GM12874 (cell line): ENCODE measurements around the gene RFPL2.

ENCODE experiments used
- CTCF ChIP-seq: IDR thresholded peaks from 2 replicates; pipeline ENCODE4 v1.5.1; 2011; ENCODE audit warnings: low read depth, mild to moderate bottlenecking, control low read depth, low read length, moderate library complexity; ENCODE audit not compliant: insufficient read depth

The RFPL2 gene

DNA sequence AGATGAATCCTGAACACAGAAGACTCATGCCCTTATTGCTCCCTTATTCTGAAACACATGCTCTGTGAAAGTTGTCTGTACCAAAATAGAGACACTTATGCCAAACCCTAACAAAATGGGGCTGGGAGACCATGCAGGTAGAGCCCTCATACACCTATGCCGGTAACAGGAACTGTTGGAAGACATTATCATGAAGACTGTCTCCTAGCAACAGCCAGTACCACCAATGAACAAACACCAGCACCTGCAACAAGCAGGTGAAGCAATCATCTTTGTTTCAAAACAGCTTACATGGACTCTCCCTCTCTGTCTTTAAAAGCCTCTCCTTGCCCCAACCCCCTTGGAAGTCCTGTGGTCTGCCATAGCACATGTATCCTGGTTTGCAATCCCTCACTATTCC lies 33.0 kb upstream of the RFPL2 start:
- TF ChIP-seq CTCF: no peak

GRCh38 chr22:32236970-32237369 lies 32.1 kb upstream of the RFPL2 start:
- no peak for TF ChIP-seq CTCF

DNA sequence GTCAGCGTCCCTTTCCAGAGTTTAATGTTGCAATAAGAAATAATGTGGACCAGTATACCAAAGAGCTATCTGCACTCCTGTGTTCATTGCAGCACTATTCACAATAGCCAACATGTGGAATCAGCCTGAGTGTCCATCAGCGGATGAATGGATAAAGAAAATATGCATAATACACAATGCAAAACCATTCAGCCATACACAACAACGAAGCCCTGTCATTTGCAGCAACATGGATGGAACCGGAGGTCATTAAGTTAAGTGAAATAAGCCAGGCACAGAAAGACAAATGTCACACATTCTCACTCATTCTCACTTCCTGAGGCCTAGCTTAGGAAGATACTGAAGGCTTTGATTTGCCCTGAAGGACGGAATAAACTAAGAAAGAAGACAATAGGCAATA lies 28.2 kb upstream of the RFPL2 start:
- no peak for TF ChIP-seq CTCF

DNA sequence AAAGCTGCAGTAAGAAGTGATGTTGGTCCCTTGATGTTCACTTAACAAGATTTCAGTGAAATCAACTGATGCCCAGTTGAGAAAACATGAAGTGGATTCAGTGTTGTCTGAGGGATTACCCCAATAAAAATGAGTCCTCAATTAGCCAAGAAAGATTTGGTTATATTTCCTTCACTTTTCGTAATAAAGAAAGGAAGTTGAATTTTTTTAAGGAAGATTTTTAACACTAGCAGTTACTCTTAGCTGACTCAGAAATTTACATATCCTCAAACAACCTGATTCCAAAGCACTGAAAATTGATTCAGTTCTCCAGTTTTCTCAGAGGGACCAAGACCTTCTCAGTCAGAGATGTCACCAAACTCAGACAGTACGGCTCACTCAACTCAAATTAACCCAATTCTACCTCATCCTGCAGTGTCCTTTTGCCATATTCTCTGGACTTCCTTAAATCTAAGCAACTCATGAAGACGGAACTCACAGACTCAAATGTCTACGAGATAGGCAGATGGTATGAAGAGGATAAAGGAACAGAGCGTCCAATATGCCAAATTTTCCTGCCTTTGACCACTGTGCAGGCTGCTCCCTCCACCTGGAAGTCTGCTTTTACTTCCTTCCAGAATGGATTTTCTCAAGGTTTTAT lies 27.4 kb upstream of the RFPL2 start:
- TF ChIP-seq CTCF: no peak

GRCh38 chr22:32226326-32227104 lies 21.6 kb upstream of the RFPL2 start:
- no peak for TF ChIP-seq CTCF

DNA sequence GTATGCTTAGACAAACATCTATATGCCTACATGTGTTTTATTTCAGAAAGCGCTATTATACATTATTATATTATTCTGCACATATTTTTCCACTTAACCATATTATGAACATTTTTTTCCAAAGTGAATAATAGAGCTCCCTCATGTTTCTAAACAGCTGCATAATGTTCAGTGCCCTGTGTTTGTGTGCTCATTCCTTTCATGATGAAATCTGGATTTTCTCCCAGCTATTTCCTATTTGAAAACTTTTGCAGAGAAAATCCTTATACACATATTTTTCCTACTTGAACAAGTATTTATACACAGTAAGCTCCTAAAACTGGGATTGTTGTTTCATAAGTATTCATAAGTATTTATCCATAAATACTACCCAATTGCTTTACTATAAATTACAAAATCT lies 18.1 kb upstream of the RFPL2 start:
- no peak for TF ChIP-seq CTCF

DNA sequence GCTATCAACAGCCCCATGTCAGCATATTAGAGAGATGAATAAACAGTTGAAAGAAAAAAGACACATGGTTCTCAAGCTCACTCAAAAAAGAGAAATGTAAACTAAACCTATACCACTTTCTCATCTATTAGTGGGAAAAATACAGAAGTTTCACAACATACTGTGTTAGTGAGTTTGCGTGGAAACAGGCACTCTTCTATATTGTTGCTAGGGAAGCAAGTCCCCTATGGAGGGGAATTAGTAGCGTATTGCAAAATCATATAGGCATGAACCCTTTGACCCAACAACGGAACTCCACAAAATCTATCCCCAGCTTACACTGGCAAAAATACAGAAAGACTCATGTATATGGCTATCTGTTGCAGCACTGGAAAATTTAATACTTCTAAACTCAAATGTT lies 14.2 kb upstream of the RFPL2 start:
- TF ChIP-seq CTCF: no peak
